Aorta (tissue), 5 donors: ENCODE results near the gene COL5A1. TPM values are rescaled to one million over a fixed set of nuclear protein-coding genes. Genes with fewer than 3 reads are reported as not detected.
A peak's percentile ranks its signal among the peaks of the same experiment; 100 is the strongest.

ENCODE experiments used
- ATAC-seq: fragments of 200-7000 bp; cut with Tn5 transposase; one replicate; pipeline ENCODE4 v1.9.1; 2022; ENCODE audit warnings: moderate library complexity; ENCODE audit not compliant: low FRiP score
- DNase-seq, 2 donors: peaks; one replicate each; pipeline ENCODE4 v3.0.0-alpha.2; 2020
- H3K27ac ChIP-seq, 2 donors: one replicate each; pipeline ENCODE4 v1.5.1; 2013; ENCODE audit warnings: low read length in 2 of 2, mild to moderate bottlenecking in 2 of 2, moderate library complexity in 2 of 2, control low read depth in 1 of 2, inconsistent platforms in 1 of 2, low read depth in 1 of 2
- H3K27me3 ChIP-seq, 2 donors: one replicate each; pipeline ENCODE4 v1.6.1; 2013; ENCODE audit warnings: control low read depth in 1 of 2, low read length in 1 of 2, mild to moderate bottlenecking in 1 of 2, moderate library complexity in 1 of 2; ENCODE audit not compliant: insufficient read depth in 2 of 2, control insufficient read depth in 1 of 2
- H3K36me3 ChIP-seq, 2 donors: one replicate each; pipeline ENCODE4 v1.6.1; 2013; ENCODE audit warnings: control low read depth in 1 of 2, low read length in 1 of 2, mild to moderate bottlenecking in 1 of 2; ENCODE audit not compliant: insufficient read depth in 2 of 2, control insufficient read depth in 1 of 2
- H3K4me1 ChIP-seq, 2 donors: one replicate each; pipeline ENCODE4 v1.6.1; 2013; ENCODE audit warnings: low read length in 2 of 2, control low read depth in 1 of 2, mild to moderate bottlenecking in 1 of 2, moderate library complexity in 1 of 2; ENCODE audit not compliant: insufficient read depth in 2 of 2, control insufficient read depth in 1 of 2
- H3K4me3 ChIP-seq, 2 donors: one replicate each; pipeline ENCODE4 v1.5.1; 2013; ENCODE audit warnings: low read length in 2 of 2, control low read depth in 1 of 2, mild to moderate bottlenecking in 1 of 2
- H3K9me3 ChIP-seq: one replicate; pipeline ENCODE4 v1.6.1; 2013; ENCODE audit warnings: mild to moderate bottlenecking, low read length; ENCODE audit not compliant: control insufficient read depth
- WGBS, 2 donors: extraction: QIAGEN DNeasy Blood & Tissue Kit; methylation state at CpG; one replicate each; pipeline ENCODE4 v1.1.7; 2013; 5-methylcytosine and 5-hydroxymethylcytosine counted together
- intact Hi-C, 2 donors: fragments of 100-400 bp; cut with DNase I; formaldehyde crosslinking; loops; one replicate each; pipeline versions ENCODE4 v1.14.2 to v1.15.0; 2022
- polyA plus RNA-seq, 2 donors: library from polyadenylated mRNA; stranded (reverse); fragments of 200-250 nt; gene quantifications; one replicate each; pipeline ENCODE4 v1.2.3, GENCODE V29; 2013
- total RNA-seq, 2 donors: library from RNA; stranded (reverse); fragmentation: NEBNext Ultra II Directional; extraction: Animal tissue kit (Norgen Biotek cat#: 25700); gene quantifications; one replicate each; pipeline ENCODE4 v1.2.1, GENCODE V29; 2021
- donor health status: healthy with polysubstance abuse.
- donor health status: Bipolar disorder and iron deficiency.
- donor health status: DM: no; HTN: no; CAD: no.
- donor health status: DM: no; HTN: no; CAD: no.
- donor health status: DM: yes; HTN: yes; CAD: no.

COL5A1 gene
- total and polyA plus RNA-seq, 4 donors = 18.7 to 159 (median 82.8) TPM

GRCh38 chr9:134687556-134687955, 46.0 kb downstream of the COL5A1 start:
- DNase-seq = no peak
- ATAC-seq = no peak

GRCh38 chr9:134688231-134688630, 46.6 kb downstream of the COL5A1 start:
- Histone ChIP-seq H3K4me1 (no peaks in the 10 kb centered on the region), H3K9me3 (no peaks in the 10 kb centered on the region), H3K4me3 (no peak overlapping the region), H3K27me3 (no peaks in the 10 kb centered on the region), H3K36me3 (no peaks in the 10 kb centered on the region), H3K27ac (no peak overlapping the region)
- intact Hi-C loops = loop anchor here in 1 of 2 donors (5.0 kb wide), 1 partner anchor 236 kb away; no protein-coding TSS in a partner anchor
- DNase-seq (peak in 1 of 2 donors; percentile 67), ATAC-seq (no peak)
- 64 to 68% methylated on average over 15 of the region's 15 CpGs for WGBS, 2 donors

More at GRCh38 chr9:134687556-134687955, 46.0 kb downstream of the COL5A1 start:
- no peaks in the 10 kb centered on the region for H3K4me1 ChIP-seq
- no peaks in the 10 kb centered on the region for H3K27me3 ChIP-seq
- H3K27ac ChIP-seq = no peak overlapping the region
- H3K4me3 ChIP-seq = no peak overlapping the region
- no peaks in the 10 kb centered on the region for H3K36me3 ChIP-seq
- no peaks in the 10 kb centered on the region for H3K9me3 ChIP-seq
- intact Hi-C loops = loop anchor here in 1 of 2 donors (5.0 kb wide), 1 partner anchor 235 kb away; no protein-coding TSS in a partner anchor
- WGBS, 2 donors = 89 to 90% methylated on average over 10 of the region's 10 CpGs

- Histone ChIP-seq H3K27me3 (no peaks in the 10 kb centered on the region), H3K4me3 (no peak overlapping the region), H3K9me3 (no peaks in the 10 kb centered on the region), H3K36me3 (no peaks in the 10 kb centered on the region), H3K27ac (no peak overlapping the region), H3K4me1 (no peaks in the 10 kb centered on the region)
- 65 to 69% methylated on average over 17 of the region's 17 CpGs for WGBS, 2 donors
- no peak for ATAC-seq
- intact Hi-C loops = loop anchor here in 1 of 2 donors (5.0 kb wide), 1 partner anchor 236 kb away; no protein-coding TSS in a partner anchor
- DNase-seq = peak in 1 of 2 donors; percentile 67
These were observed 47.2 kb downstream of the COL5A1 start for GRCh38 chr9:134688661-134689320.

- no peaks in the 10 kb centered on the region for H3K9me3 ChIP-seq
- WGBS, 2 donors = 31% methylated on average over 20 of the region's 20 CpGs
- no peaks in the 10 kb centered on the region for H3K36me3 ChIP-seq
- no peaks in the 10 kb centered on the region for H3K4me1 ChIP-seq
- peak; percentile 86 for ATAC-seq
- DNase-seq = peak; percentile 85 to 93
- intact Hi-C loops = loop anchor here (5.0 to 10.0 kb wide), 2 partner anchors 45 to 237 kb away; partner anchors contain the start of gene COL5A1 (in 1 of the 2)
- H3K4me3 ChIP-seq = no peak overlapping the region
- no peak overlapping the region for H3K27ac ChIP-seq
- no peaks in the 10 kb centered on the region for H3K27me3 ChIP-seq
These were observed 47.9 kb downstream of the COL5A1 start for GRCh38 chr9:134689321-134690181.

GRCh38 chr9:134690301-134690751, 48.7 kb downstream of the COL5A1 start:
- H3K27ac ChIP-seq = no peak overlapping the region
- intact Hi-C loops = loop anchor here in 1 of 2 donors (10.0 kb wide), 1 partner anchor 46 kb away; the partner anchor contains the start of gene COL5A1

GRCh38 chr9:134690946-134691694, 49.5 kb downstream of the COL5A1 start:
- intact Hi-C loops = loop anchor here in 1 of 2 donors (10.0 kb wide), 1 partner anchor 46 kb away; the partner anchor contains the start of gene COL5A1

More at GRCh38 chr9:134690301-134690751, 48.7 kb downstream of the COL5A1 start:
- no peaks in the 10 kb centered on the region for H3K9me3 ChIP-seq
- H3K4me1 ChIP-seq = no peaks in the 10 kb centered on the region
- ATAC-seq = no peak
- no peaks in the 10 kb centered on the region for H3K36me3 ChIP-seq
- peak; percentile 29 to 55 for DNase-seq
- H3K4me3 ChIP-seq = no peak overlapping the region
- 62 to 68% methylated on average over 14 to 15 of the region's 15 CpGs for WGBS, 2 donors
- no peaks in the 10 kb centered on the region for H3K27me3 ChIP-seq

GRCh38 chr9:134691695-134692572, 50.3 kb downstream of the COL5A1 start:
- no peaks in the 10 kb centered on the region for H3K27me3 ChIP-seq
- H3K27ac ChIP-seq = no peak overlapping the region
- intact Hi-C loops = loop anchor here in 1 of 2 donors (10.0 kb wide), 1 partner anchor 47 kb away; the partner anchor contains the start of gene COL5A1
- no peak overlapping the region for H3K4me3 ChIP-seq
- ATAC-seq = no peak
- H3K9me3 ChIP-seq = no peaks in the 10 kb centered on the region
- WGBS, 2 donors = 75 to 78% methylated on average over 23 of the region's 23 CpGs
- H3K4me1 ChIP-seq = no peaks in the 10 kb centered on the region
- no peaks in the 10 kb centered on the region for H3K36me3 ChIP-seq
- DNase-seq = peak in 1 of 2 donors; percentile 49

More at GRCh38 chr9:134690946-134691694, 49.5 kb downstream of the COL5A1 start:
- 70% methylated on average over 31 of the region's 31 CpGs for WGBS, 2 donors
- H3K4me1 ChIP-seq = no peaks in the 10 kb centered on the region
- H3K9me3 ChIP-seq = no peaks in the 10 kb centered on the region
- no peaks in the 10 kb centered on the region for H3K27me3 ChIP-seq
- no peak overlapping the region for H3K27ac ChIP-seq
- H3K36me3 ChIP-seq = no peaks in the 10 kb centered on the region
- no peak overlapping the region for H3K4me3 ChIP-seq
- peak; percentile 49 to 54 for DNase-seq
- ATAC-seq = no peak
